SK-N-SH (cell line): Measurements from ENCODE around the gene ERC1.

Experiments used
- CTCF ChIP-seq: fragments of 200-600 bp; sonication (generic); IDR thresholded peaks from 2 replicates; pipeline ENCODE4 v1.6.1; 2017; ENCODE audit warnings: antibody characterized with exemption, mild to moderate bottlenecking, moderate library complexity
- EP300 ChIP-seq, 2 experiments: IDR thresholded peaks; 2 replicates each; pipeline versions ENCODE4 v1.4.0 to v1.6.1; 2012; ENCODE audit warnings: borderline replicate concordance in 1 of 2, low read depth in 1 of 2, low read length in 1 of 2
- FOXM1 ChIP-seq: IDR thresholded peaks from 2 replicates; pipeline ENCODE4 v1.4.0; 2012; ENCODE audit warnings: low read depth, mild to moderate bottlenecking
- GABPA ChIP-seq: IDR thresholded peaks from 2 replicates; pipeline ENCODE4 v1.4.0; 2012; ENCODE audit warnings: low read depth, mild to moderate bottlenecking
- IRF3 ChIP-seq: fragments of 150-350 bp; IDR thresholded peaks from 2 replicates; pipeline ENCODE4 v1.6.1; 2016; ENCODE audit warnings: mild to moderate bottlenecking, low read depth, low read length
- POLR2AphosphoS5 ChIP-seq: IDR thresholded peaks from 2 replicates; pipeline ENCODE4 v1.6.1; 2012; ENCODE audit warnings: low read depth, low read length
- RAD21 ChIP-seq: IDR thresholded peaks from 2 replicates; pipeline ENCODE4 v1.6.1; 2012; ENCODE audit warnings: mild to moderate bottlenecking, low read length
- RFX5 ChIP-seq: IDR thresholded peaks from 2 replicates; pipeline ENCODE4 v1.6.1; 2012; ENCODE audit warnings: mild to moderate bottlenecking, improper control_type of control experiment, low read length
- TCF12 ChIP-seq: IDR thresholded peaks from 2 replicates; pipeline ENCODE4 v1.4.0; 2012
- YY1 ChIP-seq: IDR thresholded peaks from 2 replicates; pipeline ENCODE4 v1.4.0; 2012; ENCODE audit warnings: low read depth, mild to moderate bottlenecking
- ZBTB33 ChIP-seq: IDR thresholded peaks from 2 replicates; pipeline ENCODE4 v1.4.0; 2012; ENCODE audit warnings: low read depth, borderline replicate concordance
- TF ChIP-seq, protein P1 (sequence below): IDR thresholded peaks from 2 replicates; pipeline ENCODE4; 2012
- TF ChIP-seq, protein P2 (sequence below): IDR thresholded peaks from 2 replicates; pipeline ENCODE4 v1.6.1; 2012; ENCODE audit warnings: mild to moderate bottlenecking, low read depth, low read length, moderate library complexity

DNA sequence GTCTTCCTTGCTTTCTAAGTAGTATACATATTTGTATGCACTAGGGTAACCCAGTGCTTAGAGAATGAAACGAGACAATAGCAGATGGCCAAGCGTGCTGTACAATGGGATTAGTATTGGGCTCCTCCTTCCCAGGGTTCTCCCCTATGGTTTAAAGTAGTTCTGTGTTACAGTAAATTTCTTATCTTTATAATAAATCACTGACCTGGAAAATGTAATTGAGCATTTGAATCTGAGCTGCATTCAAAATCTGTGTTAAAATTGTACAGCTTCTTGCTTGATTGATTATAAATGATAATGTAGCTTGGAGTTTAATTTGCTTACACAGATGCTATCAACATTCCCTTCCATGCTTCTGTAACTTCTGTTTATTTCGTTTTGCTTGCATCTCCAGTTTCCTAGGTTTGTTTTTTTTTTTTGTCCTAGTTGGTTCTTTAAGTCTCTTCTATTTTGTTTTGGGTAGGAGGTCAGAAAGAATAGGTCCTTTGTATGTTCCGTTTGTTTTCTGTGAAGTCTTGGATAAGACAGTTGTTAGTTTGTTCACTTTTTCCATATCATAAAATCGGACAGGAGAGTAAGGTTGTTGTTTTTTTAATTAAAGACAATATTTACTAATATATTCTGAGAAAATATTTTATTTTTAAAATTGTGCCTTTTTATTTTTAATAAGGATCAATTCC lies 171.2 kb downstream of the ERC1 start:
- TF ChIP-seq YY1 (no peak), CTCF (no peak), TCF12 (no peak), EP300 (IDR thresholded peaks at IDR 0.05; ENCODE audit: borderline replicate concordance in 1 of 2, low read depth in 1 of 2, low read length in 1 of 2) (peak in 1 of 2 experiments; percentile 81; a peak in 2 of 4 replicates), IRF3 (no peak), POLR2AphosphoS5 (no peak), ZBTB33 (no peak), GABPA (no peak), RAD21 (no peak), FOXM1 (no peak), RFX5 (no peak)
- TF ChIP-seq, protein P1, sequence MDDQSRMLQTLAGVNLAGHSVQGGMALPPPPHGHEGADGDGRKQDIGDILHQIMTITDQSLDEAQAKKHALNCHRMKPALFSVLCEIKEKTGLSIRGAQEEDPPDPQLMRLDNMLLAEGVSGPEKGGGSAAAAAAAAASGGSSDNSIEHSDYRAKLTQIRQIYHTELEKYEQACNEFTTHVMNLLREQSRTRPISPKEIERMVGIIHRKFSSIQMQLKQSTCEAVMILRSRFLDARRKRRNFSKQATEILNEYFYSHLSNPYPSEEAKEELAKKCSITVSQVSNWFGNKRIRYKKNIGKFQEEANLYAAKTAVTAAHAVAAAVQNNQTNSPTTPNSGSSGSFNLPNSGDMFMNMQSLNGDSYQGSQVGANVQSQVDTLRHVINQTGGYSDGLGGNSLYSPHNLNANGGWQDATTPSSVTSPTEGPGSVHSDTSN, result no peak
- TF ChIP-seq, protein P2, sequence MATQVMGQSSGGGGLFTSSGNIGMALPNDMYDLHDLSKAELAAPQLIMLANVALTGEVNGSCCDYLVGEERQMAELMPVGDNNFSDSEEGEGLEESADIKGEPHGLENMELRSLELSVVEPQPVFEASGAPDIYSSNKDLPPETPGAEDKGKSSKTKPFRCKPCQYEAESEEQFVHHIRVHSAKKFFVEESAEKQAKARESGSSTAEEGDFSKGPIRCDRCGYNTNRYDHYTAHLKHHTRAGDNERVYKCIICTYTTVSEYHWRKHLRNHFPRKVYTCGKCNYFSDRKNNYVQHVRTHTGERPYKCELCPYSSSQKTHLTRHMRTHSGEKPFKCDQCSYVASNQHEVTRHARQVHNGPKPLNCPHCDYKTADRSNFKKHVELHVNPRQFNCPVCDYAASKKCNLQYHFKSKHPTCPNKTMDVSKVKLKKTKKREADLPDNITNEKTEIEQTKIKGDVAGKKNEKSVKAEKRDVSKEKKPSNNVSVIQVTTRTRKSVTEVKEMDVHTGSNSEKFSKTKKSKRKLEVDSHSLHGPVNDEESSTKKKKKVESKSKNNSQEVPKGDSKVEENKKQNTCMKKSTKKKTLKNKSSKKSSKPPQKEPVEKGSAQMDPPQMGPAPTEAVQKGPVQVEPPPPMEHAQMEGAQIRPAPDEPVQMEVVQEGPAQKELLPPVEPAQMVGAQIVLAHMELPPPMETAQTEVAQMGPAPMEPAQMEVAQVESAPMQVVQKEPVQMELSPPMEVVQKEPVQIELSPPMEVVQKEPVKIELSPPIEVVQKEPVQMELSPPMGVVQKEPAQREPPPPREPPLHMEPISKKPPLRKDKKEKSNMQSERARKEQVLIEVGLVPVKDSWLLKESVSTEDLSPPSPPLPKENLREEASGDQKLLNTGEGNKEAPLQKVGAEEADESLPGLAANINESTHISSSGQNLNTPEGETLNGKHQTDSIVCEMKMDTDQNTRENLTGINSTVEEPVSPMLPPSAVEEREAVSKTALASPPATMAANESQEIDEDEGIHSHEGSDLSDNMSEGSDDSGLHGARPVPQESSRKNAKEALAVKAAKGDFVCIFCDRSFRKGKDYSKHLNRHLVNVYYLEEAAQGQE, result no peak
